GM19239 (cell line): ENCODE results near the gene NRGN.

Experiments used
- DNase-seq: peaks from one replicate; pipeline ENCODE4 v3.0.0; 2011; ENCODE audit warnings: low spot score; ENCODE audit not compliant: insufficient read length
- FAIRE-seq: peaks from 2 replicates; lab custom pipeline; 2011; peaks lifted over from hg19 to GRCh38; lab: Jason Lieb, UNC

The NRGN gene

DNA sequence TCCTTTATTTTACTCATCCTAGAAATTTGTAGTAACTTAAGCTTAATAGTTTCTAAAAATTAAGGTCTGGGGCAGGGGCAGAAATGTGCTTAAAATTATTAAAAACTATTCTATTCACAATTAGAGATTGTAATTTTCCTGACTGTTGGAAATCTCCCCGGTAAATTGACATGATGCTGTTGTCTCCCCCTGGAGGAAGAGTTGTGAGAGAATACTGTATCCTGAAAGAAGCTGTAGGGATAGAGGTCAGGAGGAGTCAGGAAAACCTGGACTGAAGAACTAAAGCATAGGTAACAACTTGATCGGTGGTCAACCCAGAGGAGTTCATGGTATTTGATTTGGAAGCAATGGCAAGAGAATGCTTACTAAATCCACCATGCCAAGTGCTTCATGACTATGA is 38.5 kb downstream of the NRGN start:
- DNase-seq (no peak), FAIRE-seq (no peak)

DNA sequence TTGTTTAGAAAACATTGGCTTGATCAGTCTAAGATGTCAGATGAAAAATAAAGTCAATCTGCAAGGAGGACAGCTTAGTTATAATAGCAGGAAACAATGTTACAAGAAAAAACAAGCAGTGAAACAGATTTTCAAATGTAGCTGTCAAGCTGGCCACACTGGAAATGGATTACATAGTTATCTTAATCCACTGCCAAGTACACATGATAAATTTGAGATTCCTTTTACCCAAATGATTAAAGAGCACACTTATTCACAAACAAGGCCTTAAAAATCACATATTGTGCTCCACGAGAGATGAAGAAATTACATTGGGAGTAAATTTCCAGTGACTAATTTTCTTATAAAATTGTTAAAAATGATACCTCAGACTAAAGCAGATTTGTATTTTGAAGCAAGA is 39.8 kb downstream of the NRGN start:
- FAIRE-seq (no peak), DNase-seq (no peak)

DNA sequence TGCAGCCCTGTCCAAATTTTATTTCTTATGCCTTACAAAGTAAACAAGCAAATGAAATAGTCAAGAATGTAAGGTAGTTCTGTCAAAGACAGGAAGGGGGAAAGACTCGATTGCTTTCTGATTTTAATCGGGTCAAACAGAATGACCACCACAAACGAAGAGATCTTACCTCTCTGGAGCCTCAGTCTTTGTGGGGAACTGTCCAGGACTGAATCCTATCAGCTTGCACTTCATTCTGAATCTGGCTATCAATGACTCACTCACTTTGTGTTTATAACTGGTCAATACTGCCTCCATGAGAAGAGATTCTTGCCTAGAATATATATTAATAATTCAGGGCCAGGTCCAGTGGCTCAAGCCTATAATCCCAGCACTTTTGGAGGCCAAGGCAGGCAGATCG is 43.3 kb downstream of the NRGN start:
- DNase-seq (no peak), FAIRE-seq (no peak)

DNA sequence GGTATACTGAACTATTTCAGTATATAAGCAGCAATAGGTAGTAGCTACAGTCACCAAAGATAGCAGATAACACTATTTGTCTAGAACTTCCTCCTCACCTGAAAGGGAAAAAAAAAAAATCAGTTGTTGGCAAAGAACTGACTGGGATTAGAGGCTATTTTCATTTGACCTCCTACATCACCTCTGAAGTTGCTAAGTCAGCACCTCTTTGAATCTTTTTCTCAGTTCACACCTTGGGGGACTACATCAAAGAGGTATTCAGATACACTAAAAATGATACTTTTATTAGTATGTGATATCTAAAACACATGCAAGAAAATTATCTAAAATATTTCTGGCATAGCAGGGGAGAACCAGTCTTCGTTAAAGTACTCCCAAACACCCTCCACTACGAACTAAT is 44.3 kb downstream of the NRGN start:
- FAIRE-seq (peak; percentile 23), DNase-seq (no peak)

DNA sequence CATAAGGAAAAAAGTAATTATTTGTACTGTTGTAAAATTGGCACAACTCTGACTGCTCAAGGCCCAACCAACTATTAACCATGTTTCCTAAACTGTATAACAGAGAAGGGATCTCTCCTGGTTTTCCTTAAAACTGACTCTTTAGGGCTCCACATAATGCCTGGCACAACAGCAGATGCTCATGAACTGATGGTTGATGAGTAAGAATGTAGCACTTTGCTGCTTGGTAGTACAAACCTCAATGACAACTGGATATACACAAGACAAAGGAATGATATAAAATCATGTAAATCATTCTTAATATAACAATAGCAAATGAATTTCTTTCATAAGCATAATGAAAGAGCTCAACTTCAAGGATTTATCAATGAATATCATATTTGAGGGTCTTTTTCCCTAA is 48.8 kb downstream of the NRGN start:
- FAIRE-seq = peak; percentile 61
- DNase-seq = no peak

DNA sequence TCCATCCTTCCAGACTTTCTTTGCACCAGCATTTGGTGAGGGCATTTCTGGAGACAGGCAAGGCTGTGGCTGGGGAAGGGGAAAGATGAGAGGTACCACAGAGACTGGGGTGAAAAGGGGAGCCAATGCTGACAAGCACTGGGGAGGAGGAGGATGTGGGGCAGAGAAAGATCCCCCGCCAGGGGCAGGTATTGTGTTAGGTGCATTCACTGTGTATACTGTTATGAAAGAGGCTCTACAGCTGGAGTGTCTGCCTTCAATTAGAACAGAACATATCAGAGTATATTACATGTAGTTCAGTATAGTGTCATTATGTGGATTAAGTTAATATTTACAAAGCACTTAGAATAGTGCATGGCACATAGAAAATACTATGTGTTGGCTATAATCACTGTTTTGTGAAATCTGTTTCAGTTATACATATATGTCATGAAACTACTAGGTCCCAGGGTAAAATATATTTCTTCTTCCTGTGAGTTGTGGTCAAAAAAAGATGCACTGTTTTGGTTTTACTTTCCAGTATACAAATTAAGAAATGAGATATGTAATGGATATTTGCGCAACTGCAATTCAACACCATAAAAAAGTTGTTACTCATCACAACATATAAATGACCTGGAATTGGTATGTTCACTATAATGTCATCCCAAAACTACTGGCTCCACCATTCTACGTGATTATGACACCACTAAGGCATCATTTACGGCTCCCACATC is 52.0 kb downstream of the NRGN start:
- peak; percentile 83 for FAIRE-seq
- DNase-seq = no peak

DNA sequence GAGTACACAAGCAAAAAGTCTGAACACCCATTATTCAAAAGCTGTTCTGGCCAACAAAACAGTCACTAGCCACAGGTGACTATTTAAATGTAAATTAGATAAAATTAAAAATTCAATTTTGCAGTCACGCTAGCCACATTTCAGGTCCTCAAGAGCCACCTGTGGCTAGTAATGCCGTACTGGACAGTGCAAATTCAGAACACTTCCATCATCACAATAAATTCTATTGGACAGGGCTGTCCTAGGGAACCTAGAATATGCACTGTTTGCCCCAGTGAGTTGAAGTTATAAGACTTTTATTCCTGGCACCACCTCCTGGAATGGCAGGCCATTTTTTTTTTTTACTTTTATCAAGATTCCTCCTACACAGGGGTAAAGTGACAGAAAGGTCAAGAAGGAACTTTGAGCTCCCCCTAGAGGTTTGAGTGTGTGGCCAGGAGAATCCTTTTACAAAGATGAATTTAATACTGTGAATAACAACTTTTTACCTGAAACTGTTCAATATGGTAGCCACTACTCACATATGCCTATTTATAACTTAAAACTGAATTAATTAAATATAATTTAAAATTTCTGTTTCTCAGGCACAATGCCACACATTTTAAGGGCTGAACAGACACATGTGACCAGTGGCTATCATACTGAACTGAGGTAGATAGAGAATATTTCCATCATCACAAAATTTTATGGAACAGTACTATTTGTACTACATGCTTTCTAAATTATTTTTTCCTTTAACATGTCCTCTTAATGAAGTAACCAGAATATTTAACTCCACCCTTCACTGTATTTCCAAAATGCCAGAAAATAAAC is 53.9 kb downstream of the NRGN start:
- FAIRE-seq (peak; percentile 93), DNase-seq (peak; percentile 25)

DNA sequence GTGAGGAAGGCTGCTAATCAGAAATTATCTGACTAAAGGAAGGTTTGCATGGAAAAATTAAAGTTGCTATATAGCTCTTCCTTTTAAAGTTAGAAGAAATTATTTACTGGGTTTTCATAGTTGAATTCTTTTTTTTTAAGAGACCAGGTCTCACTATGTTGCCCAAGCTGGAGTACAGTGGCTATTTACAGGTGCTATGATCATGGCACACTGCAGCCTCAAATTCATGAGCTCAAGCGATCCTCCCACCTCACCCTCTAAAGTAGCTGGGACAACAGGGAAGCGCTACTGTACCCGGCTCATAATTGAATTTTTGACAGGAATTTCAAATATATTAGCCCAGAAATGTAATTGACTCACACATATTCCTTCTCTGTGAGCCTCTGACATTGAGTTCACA is 56.6 kb downstream of the NRGN start:
- FAIRE-seq (no peak), DNase-seq (no peak)
